IPS-NIHi11 (cell line): Measurements from ENCODE around the gene LZTS2.

Experiments used
- DNase-seq: peaks from one replicate; pipeline ENCODE4 v3.0.0; 2012; ENCODE audit warnings: mixed read lengths, low spot score

The LZTS2 gene

DNA sequence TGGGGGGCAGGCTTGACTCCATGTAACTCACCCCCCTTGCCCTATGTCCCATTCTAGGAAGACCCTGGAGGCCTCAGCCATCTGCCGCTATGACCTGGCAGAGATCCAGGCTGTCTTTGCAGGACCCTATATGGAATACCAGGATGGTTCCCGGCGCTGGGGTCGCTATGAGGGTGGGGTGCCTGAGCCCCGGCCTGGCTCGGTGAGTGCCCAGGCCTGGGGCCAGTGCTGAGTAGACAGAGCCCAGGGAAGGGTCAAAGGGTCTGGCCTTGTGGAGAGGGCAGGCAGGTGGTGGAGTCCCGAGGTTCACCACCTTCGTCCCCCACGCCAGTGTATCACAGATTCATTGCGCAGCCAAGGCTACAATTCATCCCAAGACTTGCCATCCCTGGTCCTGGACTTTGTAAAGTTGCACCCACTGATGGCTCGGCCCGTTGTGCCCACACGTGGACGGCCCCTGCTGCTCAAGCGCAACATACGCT, 19.8 kb upstream of the LZTS2 start:
- DNase-seq: no peak

GRCh38 chr10:100980311-100980710, 19.3 kb upstream of the LZTS2 start:
- no peak for DNase-seq

DNA sequence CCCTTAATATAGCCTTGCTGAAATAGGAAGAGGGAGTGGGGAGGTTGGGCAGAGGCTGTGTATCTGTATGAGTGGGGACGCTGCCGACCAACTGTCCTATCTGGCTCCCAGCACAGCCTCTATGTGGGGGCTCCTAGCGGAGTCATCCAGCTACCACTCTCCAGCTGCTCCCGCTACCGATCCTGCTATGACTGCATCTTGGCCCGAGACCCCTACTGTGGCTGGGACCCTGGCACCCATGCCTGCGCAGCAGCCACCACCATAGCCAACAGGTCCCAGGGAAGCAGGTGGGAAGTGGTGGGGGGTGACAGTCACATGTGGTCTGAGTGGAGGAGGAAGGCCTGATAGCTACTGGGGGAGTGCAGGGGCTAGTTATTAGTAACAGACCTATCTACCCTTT, 18.9 kb upstream of the LZTS2 start:
- DNase-seq: no peak

- DNase-seq: no peak
Measured at GRCh38 chr10:100981178-100981772, 18.3 kb upstream of the LZTS2 start.

GRCh38 chr10:100982916-100983830, 16.4 kb upstream of the LZTS2 start:
- no peak for DNase-seq

- DNase-seq: no peak
Measured at GRCh38 chr10:100983868-100984671, 15.5 kb upstream of the LZTS2 start.

DNA sequence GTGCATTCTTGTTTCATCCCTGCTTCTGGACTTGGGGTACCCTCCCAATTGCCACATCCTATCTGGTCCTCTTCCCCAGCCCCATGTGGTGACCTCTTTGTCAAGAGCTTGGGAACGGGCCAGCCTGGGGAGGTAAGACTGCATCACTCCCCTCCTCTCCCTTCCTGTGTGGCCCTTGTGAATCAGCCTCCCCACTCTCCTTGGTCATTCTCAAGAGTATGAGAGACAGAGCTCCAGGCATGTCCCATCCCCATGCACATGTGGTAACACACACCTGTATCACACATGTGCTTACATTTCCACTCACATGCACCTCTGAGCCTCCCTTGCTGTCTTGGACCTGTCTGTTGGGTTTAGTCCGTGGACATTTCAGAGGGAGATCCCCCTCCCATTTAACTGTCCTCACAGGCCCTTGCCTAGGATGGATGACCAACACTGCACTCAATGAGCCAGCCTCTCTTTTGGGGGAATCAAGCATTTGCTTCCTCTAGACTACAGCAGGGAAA, 14.9 kb upstream of the LZTS2 start:
- DNase-seq: no peak

DNA sequence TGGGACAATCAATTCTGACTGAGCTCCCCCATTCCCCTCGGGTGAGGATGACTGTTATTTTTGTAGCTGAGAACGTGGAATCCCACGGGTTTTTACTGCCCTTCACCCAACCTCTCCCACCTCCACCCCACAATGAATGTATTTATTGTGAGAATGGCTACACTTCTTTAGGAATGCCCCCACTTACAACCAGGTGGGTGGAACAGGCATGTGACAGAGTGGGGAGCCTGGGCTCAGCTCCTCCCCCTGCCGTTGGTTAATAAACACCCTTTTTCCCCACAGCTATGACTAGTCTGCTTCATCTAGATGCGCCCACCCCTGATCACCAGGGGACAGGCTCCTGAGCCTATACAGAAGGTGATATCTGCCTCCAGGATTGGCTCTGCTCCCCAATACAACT, 14.3 kb upstream of the LZTS2 start:
- DNase-seq: no peak

DNA sequence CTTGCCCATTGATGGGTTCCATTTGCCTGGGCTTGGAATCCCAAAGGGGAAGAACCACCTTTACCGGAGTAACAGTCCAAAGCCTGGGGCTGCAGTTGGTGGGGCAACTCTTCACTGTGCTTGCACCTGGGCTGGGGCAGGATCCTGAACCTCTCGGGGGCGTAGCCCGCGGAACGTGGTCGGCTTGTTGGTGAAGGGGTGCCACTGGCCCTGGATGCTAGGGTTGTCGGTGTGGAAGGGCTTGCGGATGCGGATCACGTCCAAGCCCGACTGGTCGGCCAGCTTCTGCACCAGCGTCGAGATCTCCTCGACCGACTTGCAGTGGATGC, 13.0 kb upstream of the LZTS2 start:
- no peak for DNase-seq

- peak; percentile 91 for DNase-seq
Measured at GRCh38 chr10:100986952-100987684, 12.5 kb upstream of the LZTS2 start, which contains the start of the genes MRPL43 and TWNK. Gene MRPL43 (minus strand): TSS chr10:100987497. CDS start chr10:100987443, 54 bp downstream. Gene TWNK (plus strand): TSS chr10:100987543. CDS start chr10:100988211, 668 bp downstream.

- no peak for DNase-seq
Measured at GRCh38 chr10:100987685-100988049, 11.9 kb upstream of the LZTS2 start.

- DNase-seq: no peak
Measured at GRCh38 chr10:100988166-100988565, 11.4 kb upstream of the LZTS2 start.

DNA sequence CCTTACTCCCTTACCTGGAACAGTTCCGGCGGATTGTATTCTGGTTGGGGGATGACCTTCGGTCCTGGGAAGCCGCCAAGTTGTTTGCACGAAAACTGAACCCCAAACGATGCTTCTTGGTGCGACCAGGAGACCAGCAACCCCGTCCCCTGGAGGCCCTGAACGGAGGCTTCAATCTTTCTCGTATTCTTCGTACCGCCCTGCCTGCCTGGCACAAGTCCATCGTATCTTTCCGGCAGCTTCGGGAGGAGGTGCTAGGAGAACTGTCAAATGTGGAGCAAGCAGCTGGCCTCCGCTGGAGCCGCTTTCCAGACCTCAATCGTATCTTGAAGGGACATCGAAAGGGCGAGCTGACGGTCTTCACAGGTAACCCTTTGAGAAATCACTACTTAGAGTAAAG, 10.5 kb upstream of the LZTS2 start:
- no peak for DNase-seq

DNA sequence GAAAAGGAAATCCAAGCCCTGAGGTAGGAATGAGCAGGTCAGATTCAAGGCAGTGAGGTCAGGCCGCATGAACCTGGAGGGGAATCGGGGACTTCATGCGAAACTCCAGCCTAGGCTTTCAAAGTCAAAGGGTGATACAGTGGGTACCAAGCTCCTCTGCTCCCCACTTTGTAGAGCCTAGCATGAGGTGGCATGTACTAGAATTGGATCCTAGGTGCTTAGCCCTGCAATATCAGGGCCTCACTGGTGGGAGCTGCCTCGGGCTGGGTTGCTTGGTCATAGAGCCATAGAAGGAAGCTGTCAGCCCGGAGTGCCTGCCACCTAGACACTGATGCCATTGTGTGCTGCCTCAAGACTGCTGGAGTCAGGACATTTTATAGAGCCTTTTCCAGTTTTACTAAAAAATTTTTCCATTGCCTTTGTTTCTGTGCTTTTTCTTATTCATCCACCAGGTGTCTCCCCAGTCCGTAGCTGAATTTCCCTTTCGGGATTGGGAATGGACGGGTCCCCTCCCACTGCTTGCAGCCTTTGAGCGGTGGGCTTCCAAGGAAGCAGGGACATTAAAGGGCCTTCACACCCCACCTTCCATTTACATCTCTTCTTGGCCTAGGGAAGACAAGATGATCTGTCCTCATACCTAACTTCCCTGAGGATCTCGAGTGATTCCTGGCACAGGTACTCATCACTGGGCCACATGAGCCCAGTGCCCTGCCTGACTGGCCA, 5.5 kb upstream of the LZTS2 start:
- no peak for DNase-seq

- DNase-seq: no peak
Measured at GRCh38 chr10:100995181-100995580, 4.4 kb upstream of the LZTS2 start.

DNA sequence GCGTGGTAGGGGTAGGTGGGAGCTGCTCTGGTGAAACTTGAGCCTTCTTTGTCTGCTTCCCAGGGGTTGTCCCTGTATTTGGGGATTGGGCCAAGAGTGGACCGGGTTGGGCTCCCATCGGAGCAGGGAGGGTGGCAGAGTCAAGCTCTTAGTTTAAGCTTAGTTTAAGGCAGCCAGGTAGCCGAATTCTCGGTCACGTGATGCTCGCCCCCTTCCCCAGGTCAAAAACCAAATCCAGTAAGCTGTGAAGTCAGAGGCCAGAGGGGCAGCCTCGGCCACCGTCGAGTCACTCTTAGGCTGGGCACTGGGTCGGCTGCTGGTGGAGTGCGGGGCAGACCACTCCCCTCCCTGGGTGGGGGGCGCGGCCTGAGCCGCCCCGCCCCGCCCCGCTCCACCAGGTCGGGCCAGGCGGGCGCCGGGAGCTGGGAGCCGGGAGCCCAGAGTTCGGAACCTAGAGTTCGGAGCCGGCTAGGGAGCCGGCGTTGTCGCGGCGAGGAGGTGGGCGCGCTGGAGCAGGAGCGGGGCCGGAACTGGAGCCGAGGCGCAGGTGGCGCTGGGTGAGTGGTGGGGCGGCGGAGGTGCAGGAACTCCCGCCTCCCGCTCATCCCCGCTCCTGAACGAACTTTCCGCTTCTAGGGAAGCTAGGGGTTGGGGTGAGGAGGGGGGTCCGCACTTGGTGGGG, 2.8 kb upstream of the LZTS2 start:
- DNase-seq: peak; percentile 86

DNA sequence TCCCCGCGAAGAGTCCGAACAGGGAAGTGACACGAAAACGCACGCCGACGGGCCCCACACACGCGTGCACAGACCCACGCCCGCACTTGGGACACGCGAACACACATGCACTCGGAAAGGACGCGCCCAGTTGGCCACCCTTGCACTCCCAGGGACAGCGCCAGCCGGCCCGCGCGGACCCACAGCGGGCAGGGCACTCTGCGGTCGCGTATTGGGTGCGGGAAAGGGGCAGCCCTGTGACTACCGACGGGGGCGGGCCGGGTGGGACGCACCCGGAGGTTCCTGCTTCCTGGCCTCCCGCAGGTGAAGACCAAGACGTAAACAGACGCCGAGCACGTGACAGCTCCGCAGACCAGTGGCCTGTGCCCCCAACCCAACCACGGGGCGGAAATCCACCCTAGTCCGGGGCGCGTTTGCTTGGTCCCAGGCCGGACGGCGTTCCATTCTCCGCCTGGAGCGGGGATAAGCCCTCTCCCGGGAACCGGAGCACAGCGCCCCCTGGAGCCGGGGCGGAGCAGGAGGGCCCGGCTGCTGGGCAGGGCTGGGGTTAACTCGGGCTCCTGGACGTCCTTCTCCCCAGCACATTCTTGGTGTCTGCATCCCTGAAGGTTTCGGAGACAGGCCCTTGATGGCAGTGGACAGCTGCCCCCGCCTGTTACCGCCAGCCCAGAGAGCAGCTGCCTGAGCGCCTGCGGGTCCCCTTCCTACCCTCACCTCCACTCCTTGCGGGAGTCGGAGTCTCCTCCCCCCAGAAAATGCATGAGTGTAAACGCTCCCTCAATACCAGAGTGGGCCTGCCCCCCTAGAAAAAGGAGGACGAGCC, 2.0 kb upstream of the LZTS2 start:
- peak; percentile 86 for DNase-seq

DNA sequence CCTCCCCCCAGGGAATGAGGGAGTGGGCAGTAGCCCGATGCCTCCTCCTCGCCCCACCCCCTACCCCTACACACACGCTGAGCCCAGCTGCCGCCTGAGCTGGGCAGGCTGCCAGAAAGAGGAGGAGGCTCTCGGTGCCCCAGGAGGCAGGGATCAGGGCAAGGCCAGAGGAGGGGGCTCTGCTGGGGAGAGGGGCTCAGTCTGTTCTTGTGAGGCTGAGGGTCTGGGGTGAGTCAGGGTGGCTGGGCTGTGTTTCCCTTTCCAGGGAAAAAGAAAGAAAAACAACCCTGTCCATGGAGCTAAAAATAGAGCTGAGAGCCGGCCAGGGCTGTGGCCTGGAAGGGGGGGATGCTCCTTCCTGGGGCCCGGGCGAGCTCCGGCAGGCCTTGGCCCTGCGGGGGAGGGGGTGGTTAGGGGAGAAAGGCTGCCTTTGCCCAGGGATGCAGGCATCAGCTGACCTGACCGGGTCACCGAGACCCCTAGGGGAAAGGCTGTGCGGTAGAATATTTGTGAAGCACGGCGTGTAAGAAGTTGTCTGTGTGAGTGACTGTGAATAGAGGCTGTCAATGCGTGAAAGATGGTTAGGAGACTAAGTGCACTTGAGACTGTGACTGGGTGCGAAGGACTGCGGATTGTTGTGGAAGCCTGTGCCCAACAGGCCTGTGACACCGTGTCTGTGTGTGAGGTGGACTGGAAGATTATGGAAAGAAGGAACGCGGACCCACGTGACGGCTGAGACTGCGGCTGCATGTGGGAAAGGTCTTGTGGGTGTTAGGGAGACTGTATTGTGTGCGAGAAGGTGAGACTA, 1.2 kb upstream of the LZTS2 start:
- DNase-seq: peak; percentile 82
